Fibroblast of peridontal ligament (primary cell): Measurements from ENCODE around the gene CCHCR1.
"Not testable (repeated sequence)": the region's sequence is repeated elsewhere in the genome, so short reads cannot be mapped to it uniquely, and the experiment has no call there.

Experiments
- DNase-seq: peaks from one replicate; pipeline ENCODE4 v3.0.0-alpha.2; 2010; ENCODE audit errors: extremely low read depth

Gene CCHCR1

GRCh38 chr6:31183859-31184258, 26.3 kb upstream of the CCHCR1 start:
- not testable (repeated sequence) for DNase-seq

- not testable (repeated sequence) for DNase-seq
Observed at GRCh38 chr6:31183287-31183686, 25.7 kb upstream of the CCHCR1 start.

GRCh38 chr6:31180500-31180899, 22.9 kb upstream of the CCHCR1 start:
- DNase-seq: peak; percentile 86

- no peak for DNase-seq
Observed at GRCh38 chr6:31179896-31180295, 22.3 kb upstream of the CCHCR1 start.

- DNase-seq: no peak
Observed at GRCh38 chr6:31179042-31179386, 21.4 kb upstream of the CCHCR1 start.

- DNase-seq: no peak
Observed at GRCh38 chr6:31178143-31179041, 20.8 kb upstream of the CCHCR1 start.

GRCh38 chr6:31175971-31176370, 18.4 kb upstream of the CCHCR1 start:
- peak; percentile 69 for DNase-seq

- no peak for DNase-seq
Observed at GRCh38 chr6:31174378-31174777, 16.8 kb upstream of the CCHCR1 start.

- no peak for DNase-seq
Observed at GRCh38 chr6:31173406-31173805, 15.8 kb upstream of the CCHCR1 start.

- DNase-seq: no peak
Observed at GRCh38 chr6:31172973-31173384, 15.4 kb upstream of the CCHCR1 start.

GRCh38 chr6:31171931-31172905, 14.6 kb upstream of the CCHCR1 start:
- DNase-seq: no peak

- no peak for DNase-seq
Observed at GRCh38 chr6:31170987-31171671, 13.5 kb upstream of the CCHCR1 start.

- no peak for DNase-seq
Observed at GRCh38 chr6:31170600-31170881, 12.9 kb upstream of the CCHCR1 start, which contains the start of gene POU5F1. Gene POU5F1, minus strand, starts transcription at chr6:31170682. Its CDS starts 62 bp downstream, at chr6:31170620.

- not testable (repeated sequence) for DNase-seq
Observed at GRCh38 chr6:31169858-31170599, 12.4 kb upstream of the CCHCR1 start.

- DNase-seq: no peak
Observed at GRCh38 chr6:31169123-31169857, 11.7 kb upstream of the CCHCR1 start.

GRCh38 chr6:31168606-31169005, 11.0 kb upstream of the CCHCR1 start:
- no peak for DNase-seq

GRCh38 chr6:31165986-31166385, 8.4 kb upstream of the CCHCR1 start:
- DNase-seq: no peak

- not testable (repeated sequence) for DNase-seq
Observed at GRCh38 chr6:31165064-31165832, 7.6 kb upstream of the CCHCR1 start.

GRCh38 chr6:31164475-31165063, 7.0 kb upstream of the CCHCR1 start:
- not testable (repeated sequence) for DNase-seq
